GM12878 (cell line): ENCODE results near the gene OPRM1. TPM values are rescaled to one million over a fixed set of nuclear protein-coding genes. Genes with fewer than 3 reads are reported as not detected.

ENCODE experiments used
- ATAC-seq: fragments of 200-7000 bp; cut with Tn5 transposase; 3 replicates; pipeline ENCODE4 v1.9.1; 2020; ENCODE audit warnings: mild to moderate bottlenecking, moderate library complexity
- BruUV-seq: library from RNA; stranded (reverse); fragments of 400-500 nt; replicated peaks from 2 replicates; lab custom pipeline; 2021; lab: Mats Ljungman, UMichigan
- CTCF ChIA-PET: fragments of 300-600 bp; sonication (Branson Sonifier 250); formaldehyde crosslinking; extraction: SDS; loops from one replicate; lab custom pipeline; 2021; ENCODE audit warnings: inconsistent platforms; lab: Yijun Ruan, JAX
- POLR2A ChIA-PET: fragments of 350-600 bp; formaldehyde crosslinking; extraction: SDS; loops from one replicate; lab custom pipeline; 2021; ENCODE audit warnings: inconsistent platforms; lab: Charles Lee
- RAD21 ChIA-PET: fragments of 300-600 bp; sonication (Branson Sonifier 250); formaldehyde crosslinking; loops from one replicate; lab custom pipeline; 2023; ENCODE audit warnings: antibody characterized with exemption; ENCODE audit not compliant: unreplicated experiment; lab: Charles Lee
- SMC1A ChIA-PET: fragments of 300-600 bp; sonication (Branson Sonifier 250); formaldehyde crosslinking; loops from one replicate; lab custom pipeline; 2023; ENCODE audit not compliant: unreplicated experiment, uncharacterized antibody; lab: Charles Lee
- DNase-seq: peaks from one replicate; pipeline ENCODE4 v3.0.0-alpha.2; 2011; ENCODE audit warnings: low read depth, low spot score
- FAIRE-seq: peaks from 3 replicates; lab custom pipeline; 2011; peaks lifted over from hg19 to GRCh38; lab: Jason Lieb, UNC
- H2AFZ ChIP-seq: 2 replicates; pipeline ENCODE4 v1.6.0; 2011; ENCODE audit warnings: low read depth, low read length, control low read depth; ENCODE audit not compliant: control insufficient read depth
- H3K27ac ChIP-seq: 2 replicates; pipeline ENCODE4 v1.5.1; 2011; ENCODE audit warnings: control low read depth; ENCODE audit not compliant: control insufficient read depth, insufficient read depth
- H3K27me3 ChIP-seq, 2 experiments: replicated peaks in 1 of 2; 2 replicates each; pipeline versions ENCODE4 v1.6.0 to v1.6.1; 2011; ENCODE audit warnings: low read length in 1 of 2; ENCODE audit not compliant: control insufficient read depth in 2 of 2, insufficient read depth in 2 of 2
- H3K36me3 ChIP-seq, 2 experiments: 2 replicates each; pipeline ENCODE4 v1.5.1; 2011; ENCODE audit warnings: low read length in 1 of 2; ENCODE audit not compliant: control insufficient read depth in 2 of 2, insufficient read depth in 2 of 2
- H3K4me1 ChIP-seq: 2 replicates; pipeline ENCODE4 v1.6.1; 2011; ENCODE audit warnings: mild to moderate bottlenecking, low read length, moderate library complexity, mixed read lengths; ENCODE audit not compliant: control insufficient read depth, insufficient read depth
- H3K4me2 ChIP-seq: 2 replicates; pipeline ENCODE4 v1.6.0; 2011; ENCODE audit warnings: control low read depth; ENCODE audit not compliant: control insufficient read depth, insufficient read depth
- H3K4me3 ChIP-seq: fragments of 200-600 bp; sonication (generic); 2 replicates; pipeline ENCODE4 v1.5.1; 2016
- H3K79me2 ChIP-seq: 2 replicates; pipeline ENCODE4 v1.6.0; 2011; ENCODE audit warnings: low read length; ENCODE audit not compliant: control insufficient read depth, insufficient read depth
- H3K9ac ChIP-seq: 2 replicates; pipeline ENCODE4 v1.8.0; 2011; ENCODE audit warnings: low read length, control low read depth, mixed read lengths; ENCODE audit not compliant: control insufficient read depth, insufficient read depth
- H3K9me3 ChIP-seq: replicated peaks from 3 replicates; pipeline ENCODE4 v1.5.1; 2011; ENCODE audit warnings: mild to moderate bottlenecking, low read length; ENCODE audit not compliant: control insufficient read depth, insufficient read depth
- H4K20me1 ChIP-seq: 2 replicates; pipeline ENCODE4 v1.6.0; 2011; ENCODE audit not compliant: control insufficient read depth, insufficient read depth
- BCL11A ChIP-seq: IDR thresholded peaks from 2 replicates; pipeline ENCODE4 v1.6.1; 2011; ENCODE audit warnings: low read depth, low read length
- CBX3 ChIP-seq: fragments of 200-600 bp; sonication (generic); IDR thresholded peaks from 2 replicates; pipeline ENCODE4 v1.6.1; 2016; ENCODE audit warnings: low read depth, borderline replicate concordance
- CEBPZ ChIP-seq: fragments of 150-350 bp; IDR thresholded peaks from 2 replicates; pipeline ENCODE4 v1.6.1; 2016; ENCODE audit warnings: low read depth, low read length
- CREM ChIP-seq: IDR thresholded peaks from 2 replicates; pipeline ENCODE4 v1.6.1; 2014; ENCODE audit warnings: antibody characterized with exemption, low read depth
- EP300 ChIP-seq, 2 experiments: fragments of 150-350 bp in 1 of 2; IDR thresholded peaks; 2 replicates each; pipeline ENCODE4 v1.6.1; 2011 to 2012; ENCODE audit warnings: low read depth in 2 of 2, low read length in 2 of 2, borderline replicate concordance in 1 of 2, improper control_type of control experiment in 1 of 2, inconsistent platforms in 1 of 2; ENCODE audit not compliant: control insufficient read depth in 1 of 2
- HDAC6 ChIP-seq: fragments of 200-600 bp; sonication (generic); IDR thresholded peaks from one replicate; pipeline ENCODE4 v1.8.0; 2017; ENCODE audit warnings: antibody characterized with exemption; ENCODE audit not compliant: unreplicated experiment
- NFXL1 ChIP-seq: fragments of 450-650 bp; IDR thresholded peaks from 2 replicates; pipeline ENCODE4 v1.6.1; 2017; ENCODE audit warnings: antibody characterized with exemption, mild to moderate bottlenecking, borderline replicate concordance
- PAX5 ChIP-seq: IDR thresholded peaks from 2 replicates; pipeline ENCODE4 v1.6.1; 2011; ENCODE audit warnings: low read depth, low read length, borderline replicate concordance
- ZNF384 ChIP-seq: IDR thresholded peaks from 2 replicates; pipeline ENCODE4 v1.6.1; 2012; ENCODE audit warnings: low read depth, mild to moderate bottlenecking, low read length, improper control_type of control experiment, borderline replicate concordance
- ZNF687 ChIP-seq: fragments of 450-650 bp; IDR thresholded peaks from 2 replicates; pipeline ENCODE4 v1.6.1; 2017; ENCODE audit warnings: mild to moderate bottlenecking, moderate library complexity
- WGBS: methylation state at CpG from one replicate; pipeline ENCODE4 v1.1.6; 2016; ENCODE audit warnings: low lambda C conversion rate; ENCODE audit not compliant: insufficient replicate concordance, insufficient coverage; ENCODE audit errors: missing lambda C conversion rate; 5-methylcytosine and 5-hydroxymethylcytosine counted together
- in situ Hi-C: fragments of 300-500 bp; cut with MboI; formaldehyde crosslinking; loops from 9 replicates; pipeline ENCODE4 v1.14.3; 2018; ENCODE audit warnings: mixed read lengths
- intact Hi-C: fragments of 100-400 bp; cut with micrococcal nuclease; formaldehyde crosslinking; loops from one replicate; pipeline ENCODE4 v1.14.2; 2022; ENCODE audit not compliant: unreplicated experiment
- polyA plus RNA-seq, 11 experiments: library from polyadenylated mRNA; depleted of rRNA in 4 of 11; unstranded in 6 of 11; stranded (reverse) in 5 of 11; fragments of >200 nt; fragmentation: Nextera tagmentation in 4 of 11; fragmentation: Illumina TruSeq in 1 of 11; extraction: Ambion mirVana in 4 of 11; extraction: Trizol in 1 of 11; gene quantifications; 1 replicate in 1 of 11; 2 replicates in 10 of 11; pipeline versions ENCODE4 v1.2.1 to v1.2.3, GENCODE V29; 2011 to 2016; ENCODE audit warnings: inconsistent platforms in 2 of 11, missing spikeins in 2 of 11, low read depth in 1 of 11
- total RNA-seq, 4 experiments: library from RNA; depleted of rRNA in 3 of 4; stranded (reverse); fragments of >200 nt in 3 of 4; fragmentation: Illumina TruSeq in 1 of 4; extraction: Trizol in 1 of 4; gene quantifications; 2 replicates each; pipeline versions ENCODE4 v1.2.1 to v1.2.3, GENCODE V29; 2013 to 2021
- TF ChIP-seq, protein P1 (sequence below): IDR thresholded peaks from 2 replicates; pipeline ENCODE4 v1.6.1; 2012; ENCODE audit warnings: low read depth, low read length, improper control_type of control experiment

The OPRM1 gene
- total and polyA plus RNA-seq, 10 of the 15 experiments (the other 5 are each of a cell fraction or from before 2014, with no cell fraction given), result not detected

- ATAC-seq (peak; percentile 77), DNase-seq (no peak), FAIRE-seq (peak; percentile 78)
- H3K27ac ChIP-seq, result peak overlapping the region; percentile 61
- 18% methylated on average over 4 of the region's 4 CpGs for whole genome bisulfite sequencing
- peak overlapping the region; percentile 27; the same call in 1 of the 2 replicates for H3K9ac ChIP-seq
- H2AFZ ChIP-seq, result no peak overlapping the region; the same call in 1 of the 2 replicates
- H4K20me1 ChIP-seq, result no peaks in the 10 kb centered on the region
- CTCF ChIA-PET, result interaction anchor here (0.6 to 1.9 kb wide), 4 partner anchors 10 to 408 kb away, joined by 3 to 19 read pairs (median 8); no protein-coding TSS in a partner anchor
- no peaks in the 10 kb centered on the region for H3K36me3 ChIP-seq
- H3K4me3 ChIP-seq, result no peak overlapping the region
- intact Hi-C loops, result no loop called here
- H3K4me2 ChIP-seq, result peak overlapping the region; percentile 26
- in situ Hi-C loops, result no loop called here
- no peaks in the 10 kb centered on the region for H3K79me2 ChIP-seq
- no TSS peak for BruUV-seq
- H3K27me3 ChIP-seq, result no peaks in the 10 kb centered on the region
- H3K9me3 ChIP-seq, result peaks cover 17% of the 10 kb centered on the region
- RAD21 ChIA-PET, result interaction anchor here (0.8 to 3.1 kb wide), 4 partner anchors 9 to 19 kb away, joined by 3 to 30 read pairs (median 8); no protein-coding TSS in a partner anchor
- SMC1A ChIA-PET, result interaction anchor here (0.6 to 8.0 kb wide), 7 partner anchors 9 to 101 kb away, joined by 3 to 86 read pairs (median 14); no protein-coding TSS in a partner anchor
- peaks cover 41% of the 10 kb centered on the region for H3K4me1 ChIP-seq
- POLR2A ChIA-PET, result interaction anchor here (0.6 to 2.8 kb wide), 5 partner anchors 9 to 126 kb away, joined by 3 to 13 read pairs (median 4); no protein-coding TSS in a partner anchor
- TF ChIP-seq CBX3, result no peak
- no peak for TF ChIP-seq CEBPZ
- TF ChIP-seq ZNF687, result 0 out of 2 replicates have a peak, but pooled peaks have one; percentile 37
- TF ChIP-seq, protein P1, sequence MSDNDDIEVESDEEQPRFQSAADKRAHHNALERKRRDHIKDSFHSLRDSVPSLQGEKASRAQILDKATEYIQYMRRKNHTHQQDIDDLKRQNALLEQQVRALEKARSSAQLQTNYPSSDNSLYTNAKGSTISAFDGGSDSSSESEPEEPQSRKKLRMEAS, result no peak
- TF ChIP-seq NFXL1, result no peak
- TF ChIP-seq ZNF384, result 0 out of 2 replicates have a peak, but pooled peaks have one; percentile 1
- no peak for TF ChIP-seq CREM
- TF ChIP-seq BCL11A, result peak; percentile 57
- peak in 1 of 2 experiments; percentile 79; a peak in 3 of 4 replicates for TF ChIP-seq EP300 (IDR thresholded peaks at IDR 0.05; ENCODE audit: borderline replicate concordance in 1 of 2, control insufficient read depth in 1 of 2, low read depth in 2 of 2, low read length in 2 of 2)
- peak; percentile 19; the same call in 1 of the 2 replicates for TF ChIP-seq PAX5
- TF ChIP-seq HDAC6, result no peak
Observed at GRCh38 chr6:154258064-154258757, 219.2 kb downstream of the OPRM1 start.
